ENCODE data around the gene RGPD8. TPM values are rescaled to one million over a fixed set of nuclear protein-coding genes. Genes with fewer than 3 reads are reported as not detected.
A peak's percentile ranks its signal among the peaks of the same experiment; 100 is the strongest.
"Not testable (repeated sequence)": the region's sequence is repeated elsewhere in the genome, so short reads cannot be mapped to it uniquely, and the experiment has no call there.

Gene RGPD8
- total and polyA plus RNA-seq, 2 experiments from 2014 or later, result 2.1 to 11.6 TPM

GRCh38 chr2:112436993-112437392, 3.5 kb upstream of the RGPD8 start:
- H3K9ac ChIP-seq; H3K9me2 ChIP-seq (ENCODE audit: insufficient read depth); H3K79me2 ChIP-seq (ENCODE audit: insufficient read depth); H3K4me2 ChIP-seq (ENCODE audit: unreplicated experiment); H3K4me3 ChIP-seq; H4K20me1 ChIP-seq (ENCODE audit: insufficient read depth); DNase-seq; H3K27ac ChIP-seq; H2AFZ ChIP-seq; H3K27me3 ChIP-seq (replicated peaks; ENCODE audit: insufficient read depth); H3K9me3 ChIP-seq (ENCODE audit: low read depth); H3K4me1 ChIP-seq (ENCODE audit: insufficient read depth); H3K36me3 ChIP-seq (ENCODE audit: low read depth); H3F3A ChIP-seq (ENCODE audit: insufficient read depth): not testable (repeated sequence)
- in situ Hi-C loops (cut with MboI), result loop anchor here (25.0 kb wide), 1 partner anchor 550 kb away; the partner anchor contains the start of genes ANAPC1 and MERTK
- 79 to 87% methylated on average over 5 to 8 of the region's 10 CpGs for WGBS, 2 experiments (ENCODE audit: low coverage in 1 of 2, low lambda C conversion rate in 2 of 2, missing lambda C conversion rate in 2 of 2)

DNA sequence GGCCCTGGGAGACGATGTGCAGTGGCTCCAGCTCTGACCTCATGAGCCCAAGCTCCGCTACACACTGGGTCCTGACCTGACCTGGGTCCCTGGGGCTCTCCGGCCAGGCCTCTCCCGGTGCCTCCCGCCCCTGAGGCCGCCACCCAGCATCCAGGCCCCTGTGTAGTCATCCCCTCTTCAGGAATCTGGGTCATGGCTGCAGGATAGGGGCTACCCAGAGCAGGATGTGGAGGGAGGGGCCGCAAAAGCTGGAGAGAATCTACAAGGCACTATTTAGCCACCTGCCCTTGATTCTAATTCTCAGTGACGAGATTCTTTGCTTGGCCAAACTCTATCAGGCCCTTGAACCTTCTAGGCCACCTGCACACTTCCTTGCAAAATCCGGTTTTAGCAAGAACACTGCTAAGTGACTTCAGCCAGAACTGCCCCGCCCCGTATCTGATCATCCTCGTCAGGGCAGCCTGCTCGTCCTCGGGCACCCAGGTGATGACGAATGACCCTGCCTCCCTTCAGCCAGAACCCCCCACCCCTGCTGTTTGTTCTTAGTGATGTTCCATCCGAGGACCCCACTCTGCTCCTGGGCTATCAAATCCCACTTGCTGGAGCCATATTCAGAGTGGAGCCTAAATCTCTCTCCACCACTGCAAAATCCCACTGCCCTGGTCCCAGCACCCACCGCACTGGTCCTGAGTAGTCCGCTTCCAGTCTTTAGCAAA, 2.4 kb upstream of the RGPD8 start:
- H3F3A ChIP-seq (ENCODE audit: insufficient read depth); H3K9me3 ChIP-seq (ENCODE audit: low read depth); H4K20me1 ChIP-seq (ENCODE audit: insufficient read depth); H3K27me3 ChIP-seq (replicated peaks; ENCODE audit: insufficient read depth); H3K4me3 ChIP-seq; H3K36me3 ChIP-seq (ENCODE audit: low read depth); H3K27ac ChIP-seq; H3K4me1 ChIP-seq (ENCODE audit: insufficient read depth); H3K4me2 ChIP-seq (ENCODE audit: unreplicated experiment); H3K9me2 ChIP-seq (ENCODE audit: insufficient read depth); DNase-seq; H2AFZ ChIP-seq; H3K9ac ChIP-seq: not testable (repeated sequence)
- in situ Hi-C loops (cut with MboI), result loop anchor here (25.0 kb wide), 1 partner anchor 549 kb away; the partner anchor contains the start of genes ANAPC1 and MERTK
- 79% methylated on average over 13 to 18 of the region's 18 CpGs for WGBS, 2 experiments (ENCODE audit: low coverage in 1 of 2, low lambda C conversion rate in 2 of 2, missing lambda C conversion rate in 2 of 2)
- H3K79me2 ChIP-seq (ENCODE audit: insufficient read depth), result peaks cover 18% of the 10 kb centered on the region

DNA sequence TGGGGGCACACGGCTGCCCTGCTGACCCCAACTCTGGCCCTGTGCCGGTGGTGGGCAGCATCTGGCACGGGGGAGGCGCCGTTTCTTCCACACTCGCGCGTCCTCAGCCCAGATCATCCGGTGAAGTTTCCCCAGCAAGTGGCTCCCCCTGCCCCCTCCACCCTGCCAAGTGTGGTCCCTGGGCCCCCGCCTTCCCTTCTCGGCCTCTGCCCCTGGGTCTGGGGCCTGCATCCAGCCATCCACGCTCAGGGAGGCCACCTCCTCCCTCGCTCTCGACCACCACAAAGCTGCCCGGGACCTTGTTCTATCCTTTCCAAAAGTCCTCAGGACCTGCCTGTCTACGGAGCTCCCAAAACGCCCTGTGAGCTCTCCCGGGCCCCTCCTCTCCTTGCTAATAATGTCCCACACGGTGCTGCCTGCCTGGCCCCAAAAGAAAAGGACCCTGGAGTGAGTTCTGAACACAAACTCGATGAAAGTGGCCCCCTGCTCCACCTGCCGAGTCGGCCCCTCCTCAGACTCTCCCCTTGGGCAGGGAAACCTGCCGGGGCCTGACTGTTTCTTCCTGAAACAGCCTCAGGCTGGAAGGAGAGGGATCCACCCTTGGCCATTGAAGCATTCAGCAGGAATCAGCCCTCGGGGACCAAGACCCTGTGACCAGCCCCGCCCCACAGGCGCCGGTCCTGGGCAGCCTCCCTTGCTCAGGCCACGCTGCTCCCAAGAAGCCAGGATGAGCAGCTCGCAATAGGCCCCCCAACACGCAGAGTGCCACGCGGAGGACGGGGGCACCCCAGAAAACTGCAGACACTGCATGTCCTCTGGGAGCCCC, 1.7 kb upstream of the RGPD8 start:
- not testable (repeated sequence) for DNase-seq; H3K27me3 ChIP-seq (replicated peaks; ENCODE audit: insufficient read depth); H4K20me1 ChIP-seq (ENCODE audit: insufficient read depth); H3K9ac ChIP-seq; H3K36me3 ChIP-seq (ENCODE audit: low read depth); H3K4me3 ChIP-seq; H3F3A ChIP-seq (ENCODE audit: insufficient read depth); H3K4me1 ChIP-seq (ENCODE audit: insufficient read depth); H2AFZ ChIP-seq; H3K27ac ChIP-seq; H3K9me2 ChIP-seq (ENCODE audit: insufficient read depth); H3K9me3 ChIP-seq (ENCODE audit: low read depth); H3K4me2 ChIP-seq (ENCODE audit: unreplicated experiment)
- peaks cover 26% of the 10 kb centered on the region for H3K79me2 ChIP-seq (ENCODE audit: insufficient read depth)
- in situ Hi-C loops (cut with MboI), result loop anchor here (25.0 kb wide), 1 partner anchor 548 kb away; the partner anchor contains the start of genes ANAPC1 and MERTK
- WGBS, 2 experiments (ENCODE audit: low coverage in 1 of 2, low lambda C conversion rate in 2 of 2, missing lambda C conversion rate in 2 of 2), result 33 to 49% methylated on average over 23 to 27 of the region's 33 CpGs

DNA sequence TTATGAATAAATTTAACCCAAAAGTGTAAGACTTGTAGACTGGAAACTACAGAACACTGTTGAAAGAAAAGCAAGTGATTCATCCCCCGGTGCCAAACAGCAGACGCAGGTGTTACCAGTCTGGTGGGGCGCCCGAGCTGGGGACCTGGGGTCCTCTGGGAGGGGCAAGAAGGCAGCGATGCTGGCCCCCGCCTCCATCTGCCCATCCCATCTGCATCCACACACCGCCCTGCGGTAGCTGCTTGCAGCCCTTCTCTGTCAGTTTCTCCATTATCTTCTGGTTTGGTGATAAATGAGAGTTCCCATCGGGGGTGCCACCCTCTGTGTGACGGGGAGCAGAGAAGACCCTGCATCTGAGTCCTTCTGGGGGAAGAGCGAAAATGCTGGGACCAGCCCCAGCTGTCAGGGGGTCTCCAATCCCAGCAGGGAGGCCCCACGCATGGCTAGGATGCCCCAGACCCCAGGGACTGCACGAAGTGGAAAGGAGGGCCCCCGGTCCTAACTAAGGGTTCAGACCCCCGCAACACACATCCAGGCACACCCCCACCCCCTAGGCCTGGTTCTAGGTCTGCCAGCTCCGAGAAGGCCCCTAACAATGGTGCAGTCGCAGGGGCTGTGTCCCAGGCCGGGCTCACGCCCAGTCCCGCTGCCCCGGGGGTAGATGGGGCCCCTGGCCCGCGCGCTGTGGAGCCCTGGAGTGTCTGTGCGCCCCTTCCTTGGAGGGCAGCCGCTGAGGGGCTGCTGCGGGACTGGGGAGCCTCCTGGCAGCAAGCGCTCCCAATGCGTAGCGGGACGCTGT, 686 bp upstream of the RGPD8 start:
- Histone ChIP-seq H3K27ac (no peak overlapping the region), H3K9me3 (ENCODE audit: low read depth) (no peaks in the 10 kb centered on the region), H3K4me1 (ENCODE audit: insufficient read depth) (0 out of 2 replicates have a peak, but pooled peaks cover 3% of the 10 kb centered on the region), H3K9me2 (ENCODE audit: insufficient read depth) (no peaks in the 10 kb centered on the region), H3K4me2 (ENCODE audit: unreplicated experiment) (no peak overlapping the region), H3K36me3 (ENCODE audit: low read depth) (no peaks in the 10 kb centered on the region), H3K9ac (no peak overlapping the region), H4K20me1 (ENCODE audit: insufficient read depth) (no peaks in the 10 kb centered on the region), H3F3A (ENCODE audit: insufficient read depth) (no peaks in the 10 kb centered on the region), H3K27me3 (replicated peaks; ENCODE audit: insufficient read depth) (peaks cover 5% of the 10 kb centered on the region; the same call in 1 of the 2 replicates), H3K4me3 (no peak overlapping the region), H2AFZ (no peak overlapping the region), H3K79me2 (ENCODE audit: insufficient read depth) (peaks cover 31% of the 10 kb centered on the region)
- WGBS, 2 experiments (ENCODE audit: low coverage in 1 of 2, low lambda C conversion rate in 2 of 2, missing lambda C conversion rate in 2 of 2), result 27 to 31% methylated on average over 26 to 27 of the region's 31 CpGs
- in situ Hi-C loops (cut with MboI), result loop anchor here (25.0 kb wide), 1 partner anchor 547 kb away; the partner anchor contains the start of genes ANAPC1 and MERTK
- TF ChIP-seq EZH2phosphoT487 (IDR thresholded peaks at IDR 0.05; ENCODE audit: insufficient read depth, low read depth) (no peak), EZH2 (IDR thresholded peaks at IDR 0.05; ENCODE audit: insufficient read depth, poor library complexity, severe bottlenecking) (no peak)
- peak; percentile 1 for DNase-seq

- H3K36me3 ChIP-seq (ENCODE audit: low read depth); H3K9me3 ChIP-seq (ENCODE audit: low read depth); H3K27me3 ChIP-seq (replicated peaks; ENCODE audit: insufficient read depth); H3F3A ChIP-seq (ENCODE audit: insufficient read depth); H4K20me1 ChIP-seq (ENCODE audit: insufficient read depth); H3K9me2 ChIP-seq (ENCODE audit: insufficient read depth); H3K4me1 ChIP-seq (ENCODE audit: insufficient read depth): not testable (repeated sequence)
- H3K4me3 ChIP-seq, result peak overlapping the region; percentile 76
- peak overlapping the region; percentile 67 for H3K27ac ChIP-seq
- peak; percentile 50 for DNase-seq
- peak overlapping the region; percentile 79 for H2AFZ ChIP-seq
- WGBS, 2 experiments (ENCODE audit: low coverage in 1 of 2, low lambda C conversion rate in 2 of 2, missing lambda C conversion rate in 2 of 2), result 1 to 2% methylated on average over 14 to 37 of the region's 98 CpGs
- peak overlapping the region; percentile 80 for H3K9ac ChIP-seq
- peaks cover 35% of the 10 kb centered on the region for H3K79me2 ChIP-seq (ENCODE audit: insufficient read depth)
- peak overlapping the region; percentile 69 for H3K4me2 ChIP-seq (ENCODE audit: unreplicated experiment)
- in situ Hi-C loops (cut with MboI), result loop anchor here (25.0 kb wide), 1 partner anchor 546 kb away; the partner anchor contains the start of genes ANAPC1 and MERTK
These were observed 538 bp downstream of the RGPD8 start for GRCh38 chr2:112432735-112433479.

DNA sequence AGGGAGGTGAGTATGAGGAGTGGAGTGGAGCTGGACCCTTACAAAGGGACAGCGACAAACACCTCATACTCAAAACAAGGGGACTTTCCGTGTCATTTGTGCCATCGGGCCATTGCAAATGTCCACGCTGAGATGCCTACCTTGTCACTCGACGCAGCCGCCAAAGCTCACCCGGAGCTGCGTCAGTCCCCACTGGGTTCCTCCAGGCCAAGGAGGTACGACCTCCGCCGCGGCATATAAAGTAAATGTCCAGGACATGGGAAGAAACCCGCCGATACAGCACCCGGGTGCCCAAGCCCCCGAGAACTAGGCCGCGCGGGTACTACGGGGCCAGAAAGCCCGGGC, 1.1 kb downstream of the RGPD8 start:
- H3K9me3 ChIP-seq (ENCODE audit: low read depth); H3F3A ChIP-seq (ENCODE audit: insufficient read depth); H3K27me3 ChIP-seq (replicated peaks; ENCODE audit: insufficient read depth); H3K9me2 ChIP-seq (ENCODE audit: insufficient read depth); DNase-seq; H3K36me3 ChIP-seq (ENCODE audit: low read depth); H3K4me1 ChIP-seq (ENCODE audit: insufficient read depth); H4K20me1 ChIP-seq (ENCODE audit: insufficient read depth): not testable (repeated sequence)
- in situ Hi-C loops (cut with MboI), result loop anchor here (25.0 kb wide), 1 partner anchor 545 kb away; the partner anchor contains the start of genes ANAPC1 and MERTK
- Histone ChIP-seq H3K27ac (peak overlapping the region; percentile 67), H3K79me2 (ENCODE audit: insufficient read depth) (peaks cover 38% of the 10 kb centered on the region), H3K9ac (peak overlapping the region; percentile 80), H3K4me2 (ENCODE audit: unreplicated experiment) (peak overlapping the region; percentile 69), H2AFZ (peak overlapping the region; percentile 79), H3K4me3 (peak overlapping the region; percentile 76)
- 1% methylated on average over 18 to 20 of the region's 22 CpGs for WGBS, 2 experiments (ENCODE audit: low coverage in 1 of 2, low lambda C conversion rate in 2 of 2, missing lambda C conversion rate in 2 of 2)
